ENCODE data around the gene NAE1.

- TF ChIP-seq, protein P1, sequence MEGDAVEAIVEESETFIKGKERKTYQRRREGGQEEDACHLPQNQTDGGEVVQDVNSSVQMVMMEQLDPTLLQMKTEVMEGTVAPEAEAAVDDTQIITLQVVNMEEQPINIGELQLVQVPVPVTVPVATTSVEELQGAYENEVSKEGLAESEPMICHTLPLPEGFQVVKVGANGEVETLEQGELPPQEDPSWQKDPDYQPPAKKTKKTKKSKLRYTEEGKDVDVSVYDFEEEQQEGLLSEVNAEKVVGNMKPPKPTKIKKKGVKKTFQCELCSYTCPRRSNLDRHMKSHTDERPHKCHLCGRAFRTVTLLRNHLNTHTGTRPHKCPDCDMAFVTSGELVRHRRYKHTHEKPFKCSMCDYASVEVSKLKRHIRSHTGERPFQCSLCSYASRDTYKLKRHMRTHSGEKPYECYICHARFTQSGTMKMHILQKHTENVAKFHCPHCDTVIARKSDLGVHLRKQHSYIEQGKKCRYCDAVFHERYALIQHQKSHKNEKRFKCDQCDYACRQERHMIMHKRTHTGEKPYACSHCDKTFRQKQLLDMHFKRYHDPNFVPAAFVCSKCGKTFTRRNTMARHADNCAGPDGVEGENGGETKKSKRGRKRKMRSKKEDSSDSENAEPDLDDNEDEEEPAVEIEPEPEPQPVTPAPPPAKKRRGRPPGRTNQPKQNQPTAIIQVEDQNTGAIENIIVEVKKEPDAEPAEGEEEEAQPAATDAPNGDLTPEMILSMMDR (IDR thresholded peaks at IDR 0.05): no peak
- TF ChIP-seq EP300 (IDR thresholded peaks at IDR 0.05) (no peak), POLR2A (IDR thresholded peaks at IDR 0.05) (no peak)
Observed at GRCh38 chr16:66858740-66859396, 28.1 kb upstream of the NAE1 start.
